Tibial artery (tissue), 4 donors: ENCODE results near the gene EDN2.

Experiments used
- DNase-seq, 2 donors: peaks; one replicate each; pipeline ENCODE4 v3.0.0-alpha.2; 2019
- H3K27ac ChIP-seq, 2 donors: fragments of 200-600 bp; sonication (generic) in 1 of 2; 1 replicate in 1 of 2; 2 replicates in 1 of 2; pipeline ENCODE4 v1.5.1; 2018 to 2019; ENCODE audit warnings: mild to moderate bottlenecking in 1 of 2
- H3K27me3 ChIP-seq, 2 donors: fragments of 200-600 bp; sonication (generic) in 1 of 2; one replicate each; pipeline versions ENCODE4 v1.5.1 to v1.6.0; 2016 to 2019
- H3K36me3 ChIP-seq, 3 donors: fragments of 200-600 bp; sonication (generic) in 2 of 3; one replicate each; pipeline ENCODE4 v1.5.1; 2016 to 2019; ENCODE audit warnings: mild to moderate bottlenecking in 2 of 3
- H3K4me1 ChIP-seq, 4 donors: fragments of 200-600 bp; sonication (generic) in 2 of 4; 1 replicate in 3 of 4; 2 replicates in 1 of 4; pipeline ENCODE4 v1.5.1; 2016 to 2019
- H3K4me3 ChIP-seq, 2 donors: fragments of 200-600 bp; sonication (generic) in 1 of 2; 1 replicate in 1 of 2; 2 replicates in 1 of 2; pipeline ENCODE4 v1.5.1; 2018 to 2019; ENCODE audit warnings: mild to moderate bottlenecking in 2 of 2
- H3K9me3 ChIP-seq, 3 donors: fragments of 200-600 bp; sonication (generic) in 1 of 3; one replicate each; pipeline ENCODE4 v1.5.1; 2016 to 2019
- CTCF ChIP-seq, 2 experiments: fragments of 200-600 bp in 1 of 2; fragments of 450-650 bp in 1 of 2; IDR thresholded peaks; one replicate each; pipeline ENCODE4 v1.5.1; 2017 to 2019; ENCODE audit warnings: antibody characterized with exemption in 2 of 2, mild to moderate bottlenecking in 1 of 2, moderate library complexity in 1 of 2
- intact Hi-C: fragments of 100-400 bp; cut with DNase I; formaldehyde crosslinking; loops from one replicate; pipeline ENCODE4 v1.15.0; 2023; ENCODE audit warnings: low total_unique reads

The EDN2 gene

GRCh38 chr1:41504114-41505035 is 19.9 kb upstream of the EDN2 start:
- no peak for TF ChIP-seq CTCF (IDR thresholded peaks at IDR 0.05)
- Histone ChIP-seq H3K36me3 (no peaks in the 10 kb centered on the region), H3K4me1 (peaks cover 0 to 23% (median 20%) of the 10 kb centered on the region in 4 donors), H3K9me3 (no peaks in the 10 kb centered on the region), H3K27me3 (no peaks in the 10 kb centered on the region), H3K4me3 (no peak overlapping the region), H3K27ac (no peak overlapping the region)
- intact Hi-C loops = no loop called here
- no peak for DNase-seq

GRCh38 chr1:41503538-41504113 is 19.1 kb upstream of the EDN2 start:
- no peak overlapping the region for H3K27ac ChIP-seq
- H3K27me3 ChIP-seq = no peaks in the 10 kb centered on the region
- TF ChIP-seq CTCF (IDR thresholded peaks at IDR 0.05) = no peak
- H3K4me3 ChIP-seq = no peak overlapping the region
- intact Hi-C loops = no loop called here
- no peaks in the 10 kb centered on the region for H3K9me3 ChIP-seq
- H3K4me1 ChIP-seq = peaks cover 0 to 31% (median 27%) of the 10 kb centered on the region in 4 donors
- DNase-seq = no peak
- H3K36me3 ChIP-seq = no peaks in the 10 kb centered on the region

GRCh38 chr1:41502912-41503311 is 18.4 kb upstream of the EDN2 start:
- Histone ChIP-seq H3K4me3 (no peak overlapping the region), H3K9me3 (no peaks in the 10 kb centered on the region), H3K27me3 (no peaks in the 10 kb centered on the region), H3K4me1 (peaks cover 0 to 38% (median 34%) of the 10 kb centered on the region in 4 donors), H3K27ac (peak overlapping the region in 1 of 2 donors; percentile 18), H3K36me3 (no peaks in the 10 kb centered on the region)
- no peak for TF ChIP-seq CTCF (IDR thresholded peaks at IDR 0.05)
- no peak for DNase-seq
- intact Hi-C loops = no loop called here

GRCh38 chr1:41501581-41501980 is 17.1 kb upstream of the EDN2 start:
- Histone ChIP-seq H3K36me3 (no peaks in the 10 kb centered on the region), H3K27me3 (no peaks in the 10 kb centered on the region), H3K4me1 (peaks cover 1 to 51% (median 46%) of the 10 kb centered on the region in 4 donors), H3K27ac (peak overlapping the region in 1 of 2 donors; percentile 97), H3K4me3 (no peak overlapping the region), H3K9me3 (no peaks in the 10 kb centered on the region)
- TF ChIP-seq CTCF (IDR thresholded peaks at IDR 0.05) = no peak
- intact Hi-C loops = no loop called here
- no peak for DNase-seq

- Histone ChIP-seq H3K27me3 (no peaks in the 10 kb centered on the region), H3K27ac (peak overlapping the region; percentile 96 to 97), H3K4me3 (no peak overlapping the region), H3K9me3 (no peaks in the 10 kb centered on the region), H3K4me1 (peaks cover 5 to 55% (median 51%) of the 10 kb centered on the region in 4 donors), H3K36me3 (no peaks in the 10 kb centered on the region)
- no peak for TF ChIP-seq CTCF (IDR thresholded peaks at IDR 0.05)
- intact Hi-C loops = no loop called here
- no peak for DNase-seq
Measured at GRCh38 chr1:41500781-41501518, 16.5 kb upstream of the EDN2 start.
